Spleen (tissue), 11 donors: ENCODE measurements around the gene MYO3B. TPM values are rescaled to one million over a fixed set of nuclear protein-coding genes. Genes with fewer than 3 reads are reported as not detected.

Experiments
- DNase-seq: peaks from one replicate; pipeline ENCODE4 v3.0.0-alpha.2; 2020
- H3K27ac ChIP-seq, 8 donors: fragments of 200-600 bp; sonication (generic) in 7 of 8; 1 replicate in 4 of 8; 2 replicates in 4 of 8; pipeline versions ENCODE4 v1.5.0 to v1.8.0; 2016 to 2021; ENCODE audit warnings: inconsistent platforms in 4 of 8, mild to moderate bottlenecking in 4 of 8, moderate library complexity in 1 of 8
- H3K27me3 ChIP-seq, 7 donors: fragments of 200-600 bp; sonication (generic) in 6 of 7; replicated peaks in 1 of 7; 1 replicate in 4 of 7; 2 replicates in 3 of 7; pipeline versions ENCODE4 v1.5.0 to v1.8.0; 2016 to 2021; ENCODE audit warnings: inconsistent platforms in 3 of 7, mild to moderate bottlenecking in 1 of 7
- H3K36me3 ChIP-seq, 6 donors: fragments of 200-600 bp; sonication (generic) in 5 of 6; 1 replicate in 4 of 6; 2 replicates in 2 of 6; pipeline versions ENCODE4 v1.5.0 to v1.8.0; 2016 to 2021; ENCODE audit warnings: inconsistent platforms in 2 of 6
- H3K4me1 ChIP-seq, 6 donors: fragments of 200-600 bp; sonication (generic) in 5 of 6; 1 replicate in 3 of 6; 2 replicates in 3 of 6; pipeline versions ENCODE4 v1.5.0 to v1.8.0; 2016 to 2021; ENCODE audit warnings: inconsistent platforms in 3 of 6
- H3K4me3 ChIP-seq, 8 donors: fragments of 200-600 bp; sonication (generic) in 7 of 8; 1 replicate in 4 of 8; 2 replicates in 4 of 8; pipeline versions ENCODE4 v1.5.0 to v1.8.0; 2016 to 2021; ENCODE audit warnings: inconsistent platforms in 4 of 8, mild to moderate bottlenecking in 4 of 8, moderate library complexity in 2 of 8
- H3K9me3 ChIP-seq, 8 donors: fragments of 200-600 bp; sonication (generic) in 7 of 8; 1 replicate in 4 of 8; 2 replicates in 4 of 8; pipeline versions ENCODE4 v1.5.0 to v1.8.0; 2016 to 2021; ENCODE audit warnings: inconsistent platforms in 4 of 8
- POLR2A ChIP-seq, 3 donors: fragments of 450-650 bp; IDR thresholded peaks; one replicate each; pipeline ENCODE4 v1.5.1; 2017; ENCODE audit warnings: antibody characterized with exemption in 3 of 3, mild to moderate bottlenecking in 1 of 3
- POLR2AphosphoS5 ChIP-seq, 3 donors: sonication (generic); formaldehyde crosslinking; IDR thresholded peaks; one replicate each; pipeline ENCODE4 v1.5.1; 2017; ENCODE audit warnings: antibody characterized with exemption in 3 of 3
- WGBS, 5 donors: extraction: QIAGEN DNeasy Blood & Tissue Kit in 3 of 5; methylation state at CpG; one replicate each; pipeline versions ENCODE4 v1.1.5 to v1.1.7; 2013 to 2018; 5-methylcytosine and 5-hydroxymethylcytosine counted together
- intact Hi-C: fragments of 100-400 bp; cut with DNase I; formaldehyde crosslinking; loops from one replicate; pipeline ENCODE4 v1.15.0; 2023; ENCODE audit warnings: low total_unique reads
- polyA plus RNA-seq, 3 donors: library from polyadenylated mRNA; stranded (reverse); fragments of 200-250 nt; gene quantifications; one replicate each; pipeline ENCODE4 v1.2.1, GENCODE V29; 2013
- total RNA-seq, 7 donors: library from RNA; depleted of rRNA in 3 of 7; stranded (reverse); fragments of >200 nt in 3 of 7; fragmentation: NEBNext Ultra II Directional in 4 of 7; extraction: Animal tissue kit (Norgen Biotek cat#: 25700) in 4 of 7; gene quantifications; one replicate each; pipeline versions ENCODE4 v1.1.0 to v1.2.1, GENCODE V29; 2016 to 2021
- TF ChIP-seq, protein P1 (sequence below), 11 experiments: fragments of 200-600 bp in 7 of 11; fragments of 450-650 bp in 4 of 11; sonication (generic) in 4 of 11; IDR thresholded peaks in 8 of 11; conservative IDR thresholded peaks in 3 of 11; 1 replicate in 7 of 11; 2 replicates in 4 of 11; pipeline versions ENCODE4 v1.4.0 to v1.8.0; 2016 to 2021; ENCODE audit warnings: antibody characterized with exemption in 11 of 11, inconsistent platforms in 4 of 11, mild to moderate bottlenecking in 1 of 11
- donor health status: healthy with polysubstance abuse.
- donor health status: DM: no; HTN: no; CAD: no; lungs with moderate emphysema.
- donor health status: DM: no; HTN: no; CAD: no.
- donor health status: Bipolar disorder and iron deficiency.
- donor health status: healthy.
- donor health status: DM: no; HTN: no; CAD: no.
- donor health status: DM: yes; HTN: yes; CAD: no.

MYO3B gene
- total and polyA plus RNA-seq, 10 donors = 0.03 to 2.0 (median 0.58) TPM; not detected in 4

DNA sequence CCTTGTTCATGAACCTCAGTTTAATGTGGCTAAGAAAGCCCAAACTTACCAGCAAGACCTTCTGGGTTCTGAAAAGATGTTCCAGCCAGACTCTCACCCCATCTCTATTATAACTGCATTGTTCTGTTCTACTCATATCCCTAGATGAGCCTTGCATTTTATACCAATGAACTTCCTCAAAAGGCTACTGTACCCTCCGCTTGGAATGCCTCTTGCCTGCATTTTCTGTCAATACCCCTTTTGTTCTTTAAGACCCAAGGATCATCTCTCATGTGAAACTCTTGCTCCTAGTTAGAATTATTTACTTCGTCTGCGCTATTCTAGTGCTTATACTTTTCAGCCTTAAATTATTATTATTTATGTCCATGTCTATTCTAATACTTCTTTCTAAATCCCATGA, 181.5 kb downstream of the MYO3B start:
- TF ChIP-seq POLR2AphosphoS5 (IDR thresholded peaks at IDR 0.05) (no peak), POLR2A (IDR thresholded peaks at IDR 0.05) (no peak)
- TF ChIP-seq, protein P1, sequence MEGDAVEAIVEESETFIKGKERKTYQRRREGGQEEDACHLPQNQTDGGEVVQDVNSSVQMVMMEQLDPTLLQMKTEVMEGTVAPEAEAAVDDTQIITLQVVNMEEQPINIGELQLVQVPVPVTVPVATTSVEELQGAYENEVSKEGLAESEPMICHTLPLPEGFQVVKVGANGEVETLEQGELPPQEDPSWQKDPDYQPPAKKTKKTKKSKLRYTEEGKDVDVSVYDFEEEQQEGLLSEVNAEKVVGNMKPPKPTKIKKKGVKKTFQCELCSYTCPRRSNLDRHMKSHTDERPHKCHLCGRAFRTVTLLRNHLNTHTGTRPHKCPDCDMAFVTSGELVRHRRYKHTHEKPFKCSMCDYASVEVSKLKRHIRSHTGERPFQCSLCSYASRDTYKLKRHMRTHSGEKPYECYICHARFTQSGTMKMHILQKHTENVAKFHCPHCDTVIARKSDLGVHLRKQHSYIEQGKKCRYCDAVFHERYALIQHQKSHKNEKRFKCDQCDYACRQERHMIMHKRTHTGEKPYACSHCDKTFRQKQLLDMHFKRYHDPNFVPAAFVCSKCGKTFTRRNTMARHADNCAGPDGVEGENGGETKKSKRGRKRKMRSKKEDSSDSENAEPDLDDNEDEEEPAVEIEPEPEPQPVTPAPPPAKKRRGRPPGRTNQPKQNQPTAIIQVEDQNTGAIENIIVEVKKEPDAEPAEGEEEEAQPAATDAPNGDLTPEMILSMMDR (IDR thresholded peaks at IDR 0.05 in 8 of 11, conservative IDR thresholded peaks at IDR 0.05 in 3 of 11) = no peak
- 86 to 97% (median 95%) methylated on average over 3 of the region's 3 CpGs for WGBS, 5 donors
- no peaks in the 10 kb centered on the region for H3K36me3 ChIP-seq
- intact Hi-C loops = no loop called here
- H3K4me1 ChIP-seq = peaks cover 0 to 7% (median 2%) of the 10 kb centered on the region in 6 donors
- no peak for DNase-seq
- H3K27me3 ChIP-seq = peaks cover 0 to 25% (median 5%) of the 10 kb centered on the region in 7 donors
- H3K9me3 ChIP-seq = no peaks in the 10 kb centered on the region
- no peak overlapping the region for H3K4me3 ChIP-seq
- H3K27ac ChIP-seq = no peak overlapping the region

- intact Hi-C loops = loop anchor here (10.0 kb wide), 1 partner anchor 454 kb away; the partner anchor contains the start of gene GAD1
- WGBS, 5 donors = 84 to 94% (median 89%) methylated on average over 3 of the region's 3 CpGs
Observed at GRCh38 chr2:170360546-170361089, 182.7 kb downstream of the MYO3B start.

GRCh38 chr2:170361090-170361936, 183.4 kb downstream of the MYO3B start:
- TF ChIP-seq, protein P1 (IDR thresholded peaks at IDR 0.05 in 8 of 11, conservative IDR thresholded peaks at IDR 0.05 in 3 of 11) = peak in 10 of 11 experiments; percentile 25 to 66 (median 53)
- no peak for TF ChIP-seq POLR2AphosphoS5 (IDR thresholded peaks at IDR 0.05)
- no peak for TF ChIP-seq POLR2A (IDR thresholded peaks at IDR 0.05)
- Histone ChIP-seq H3K36me3 (no peaks in the 10 kb centered on the region), H3K9me3 (no peaks in the 10 kb centered on the region), H3K27ac (no peak overlapping the region), H3K4me3 (no peak overlapping the region), H3K27me3 (peaks cover 0 to 44% (median 5%) of the 10 kb centered on the region in 7 donors), H3K4me1 (peaks cover 0 to 7% (median 2%) of the 10 kb centered on the region in 6 donors)
- intact Hi-C loops = loop anchor here (10.0 kb wide), 1 partner anchor 453 kb away; the partner anchor contains the start of gene GAD1
- 22 to 25% (median 24%) methylated on average over 5 of the region's 5 CpGs for WGBS, 5 donors
- DNase-seq = no peak

More at GRCh38 chr2:170360546-170361089, 182.7 kb downstream of the MYO3B start:
- Histone ChIP-seq H3K9me3 (no peaks in the 10 kb centered on the region), H3K36me3 (no peaks in the 10 kb centered on the region), H3K4me3 (no peak overlapping the region), H3K27me3 (peaks cover 0 to 37% (median 5%) of the 10 kb centered on the region in 7 donors), H3K4me1 (peaks cover 0 to 7% (median 2%) of the 10 kb centered on the region in 6 donors), H3K27ac (no peak overlapping the region)
- DNase-seq = no peak
- no peak for TF ChIP-seq POLR2AphosphoS5 (IDR thresholded peaks at IDR 0.05)
- TF ChIP-seq, protein P1 (IDR thresholded peaks at IDR 0.05 in 8 of 11, conservative IDR thresholded peaks at IDR 0.05 in 3 of 11) = no peak
- TF ChIP-seq POLR2A (IDR thresholded peaks at IDR 0.05) = no peak
